Nephron (organoid): Measurements from ENCODE around the gene TSPAN16.

Experiments used
- H3K27ac Mint-ChIP-seq, 3 experiments: 2 replicates each; pipeline ENCODE4 v1.8.0; 2020; ENCODE audit warnings: mixed read lengths in 3 of 3, mild to moderate bottlenecking in 2 of 3, moderate library complexity in 1 of 3
- H3K27me3 Mint-ChIP-seq: 2 replicates; pipeline ENCODE4 v1.8.0; 2021; ENCODE audit warnings: low read depth, mild to moderate bottlenecking, moderate library complexity, mixed read lengths
- H3K36me3 Mint-ChIP-seq: 2 replicates; pipeline ENCODE4 v1.8.0; 2020; ENCODE audit warnings: low read depth, mixed read lengths
- H3K4me1 Mint-ChIP-seq: 2 replicates; pipeline ENCODE4 v1.8.0; 2020; ENCODE audit warnings: mixed read lengths
- H3K4me3 Mint-ChIP-seq, 3 experiments: 2 replicates each; pipeline ENCODE4 v1.8.0; 2020; ENCODE audit warnings: mild to moderate bottlenecking in 3 of 3, mixed read lengths in 3 of 3, moderate library complexity in 2 of 3
- H3K9me3 Mint-ChIP-seq: 2 replicates; pipeline ENCODE4 v1.8.0; 2020; ENCODE audit warnings: mixed read lengths
- TF ChIP-seq, protein P1 (sequence below), 3 experiments: fragments of 200-600 bp; sonication (generic); IDR thresholded peaks; one replicate each; pipeline ENCODE4 v1.5.0; 2021; ENCODE audit warnings: antibody characterized with exemption in 3 of 3; ENCODE audit not compliant: unreplicated experiment in 3 of 3

TSPAN16 gene

GRCh38 chr19:11364296-11364904 lies 68.4 kb downstream of the TSPAN16 start:
- Mint-ChIP-seq H3K4me1 (no peaks in the 10 kb centered on the region), H3K36me3 (peaks cover 10% of the 10 kb centered on the region), H3K9me3 (no peaks in the 10 kb centered on the region), H3K27ac (no peak overlapping the region), H3K27me3 (peaks cover 12% of the 10 kb centered on the region), H3K4me3 (no peak overlapping the region)
- TF ChIP-seq, protein P1, sequence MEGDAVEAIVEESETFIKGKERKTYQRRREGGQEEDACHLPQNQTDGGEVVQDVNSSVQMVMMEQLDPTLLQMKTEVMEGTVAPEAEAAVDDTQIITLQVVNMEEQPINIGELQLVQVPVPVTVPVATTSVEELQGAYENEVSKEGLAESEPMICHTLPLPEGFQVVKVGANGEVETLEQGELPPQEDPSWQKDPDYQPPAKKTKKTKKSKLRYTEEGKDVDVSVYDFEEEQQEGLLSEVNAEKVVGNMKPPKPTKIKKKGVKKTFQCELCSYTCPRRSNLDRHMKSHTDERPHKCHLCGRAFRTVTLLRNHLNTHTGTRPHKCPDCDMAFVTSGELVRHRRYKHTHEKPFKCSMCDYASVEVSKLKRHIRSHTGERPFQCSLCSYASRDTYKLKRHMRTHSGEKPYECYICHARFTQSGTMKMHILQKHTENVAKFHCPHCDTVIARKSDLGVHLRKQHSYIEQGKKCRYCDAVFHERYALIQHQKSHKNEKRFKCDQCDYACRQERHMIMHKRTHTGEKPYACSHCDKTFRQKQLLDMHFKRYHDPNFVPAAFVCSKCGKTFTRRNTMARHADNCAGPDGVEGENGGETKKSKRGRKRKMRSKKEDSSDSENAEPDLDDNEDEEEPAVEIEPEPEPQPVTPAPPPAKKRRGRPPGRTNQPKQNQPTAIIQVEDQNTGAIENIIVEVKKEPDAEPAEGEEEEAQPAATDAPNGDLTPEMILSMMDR (IDR thresholded peaks at IDR 0.05; ENCODE audit: unreplicated experiment in 3 of 3): no peak

- TF ChIP-seq, protein P1 (IDR thresholded peaks at IDR 0.05; ENCODE audit: unreplicated experiment in 3 of 3): no peak
- H3K4me1 Mint-ChIP-seq: no peaks in the 10 kb centered on the region
- H3K27ac Mint-ChIP-seq: no peak overlapping the region
Observed at GRCh38 chr19:11364935-11365334, 69.0 kb downstream of the TSPAN16 start.

More at GRCh38 chr19:11364935-11365334, 69.0 kb downstream of the TSPAN16 start:
- Mint-ChIP-seq H3K27me3 (peaks cover 11% of the 10 kb centered on the region), H3K9me3 (no peaks in the 10 kb centered on the region), H3K4me3 (no peak overlapping the region), H3K36me3 (peaks cover 10% of the 10 kb centered on the region)
